Liver (tissue), 9 donors: ENCODE measurements around the gene DNAAF3. TPM values are rescaled to one million over a fixed set of nuclear protein-coding genes. Genes with fewer than 3 reads are reported as not detected.

Experiments
- DNase-seq: peaks from one replicate; pipeline ENCODE4 v3.0.0-alpha.2; 2017; ENCODE audit warnings: low spot score
- H3K27ac ChIP-seq, 2 donors: one replicate each; pipeline ENCODE4 v1.7.0; 2013; ENCODE audit warnings: inconsistent platforms in 2 of 2, low read length in 2 of 2, control low read depth in 1 of 2, low read depth in 1 of 2, mild to moderate bottlenecking in 1 of 2
- H3K27me3 ChIP-seq, 4 donors: one replicate each; pipeline versions ENCODE4 v1.6.1 to v1.7.0; 2013; ENCODE audit warnings: low read length in 3 of 4, inconsistent platforms in 1 of 4, mild to moderate bottlenecking in 1 of 4, moderate library complexity in 1 of 4; ENCODE audit not compliant: control insufficient read depth in 4 of 4, insufficient read depth in 4 of 4
- H3K36me3 ChIP-seq, 4 donors: one replicate each; pipeline versions ENCODE4 v1.6.1 to v1.7.0; 2013; ENCODE audit warnings: low read length in 3 of 4, mild to moderate bottlenecking in 3 of 4, low read depth in 1 of 4, moderate library complexity in 1 of 4; ENCODE audit not compliant: control insufficient read depth in 4 of 4, insufficient read depth in 3 of 4
- H3K4me1 ChIP-seq, 4 donors: one replicate each; pipeline versions ENCODE4 v1.6.1 to v1.7.0; 2013; ENCODE audit warnings: low read length in 3 of 4, mild to moderate bottlenecking in 3 of 4, moderate library complexity in 1 of 4; ENCODE audit not compliant: control insufficient read depth in 4 of 4, insufficient read depth in 4 of 4
- H3K4me3 ChIP-seq, 3 donors: one replicate each; pipeline versions ENCODE4 v1.6.1 to v1.7.0; 2013; ENCODE audit warnings: low read length in 3 of 3, control low read depth in 1 of 3, low read depth in 1 of 3, mild to moderate bottlenecking in 1 of 3
- H3K9ac ChIP-seq, 2 donors: one replicate each; pipeline ENCODE4 v1.7.0; 2013; ENCODE audit warnings: low read length in 2 of 2, mild to moderate bottlenecking in 2 of 2, moderate library complexity in 2 of 2, control low read depth in 1 of 2, low read depth in 1 of 2
- H3K9me3 ChIP-seq, 4 donors: one replicate each; pipeline versions ENCODE4 v1.6.1 to v1.7.0; 2013; ENCODE audit warnings: low read length in 3 of 4; ENCODE audit not compliant: control insufficient read depth in 4 of 4
- EGR1 ChIP-seq, 2 donors: IDR thresholded peaks; 2 replicates each; pipeline ENCODE4 v1.6.1; 2016 to 2018; ENCODE audit warnings: antibody characterized with exemption in 2 of 2, low read depth in 2 of 2
- FOXA1 ChIP-seq: IDR thresholded peaks from 2 replicates; pipeline ENCODE4 v1.6.1; 2016; ENCODE audit warnings: antibody characterized with exemption
- FOXA2 ChIP-seq: IDR thresholded peaks from 2 replicates; pipeline ENCODE4 v1.6.1; 2016; ENCODE audit warnings: antibody characterized with exemption
- GABPA ChIP-seq, 2 donors: IDR thresholded peaks in 1 of 2; conservative IDR thresholded peaks in 1 of 2; 2 replicates each; pipeline ENCODE4 v1.6.1; 2016; ENCODE audit warnings: antibody characterized with exemption in 2 of 2, mild to moderate bottlenecking in 1 of 2, moderate library complexity in 1 of 2
- HNF4A ChIP-seq, 2 donors: conservative IDR thresholded peaks; 2 replicates each; pipeline ENCODE4 v1.6.1; 2016; ENCODE audit warnings: antibody characterized with exemption in 2 of 2, mild to moderate bottlenecking in 2 of 2
- HNF4G ChIP-seq: IDR thresholded peaks from 2 replicates; pipeline ENCODE4 v1.6.1; 2016; ENCODE audit warnings: antibody characterized with exemption
- JUND ChIP-seq, 2 donors: IDR thresholded peaks; 2 replicates each; pipeline ENCODE4 v1.6.1; 2016; ENCODE audit warnings: antibody characterized with exemption in 2 of 2
- MAX ChIP-seq: IDR thresholded peaks from 2 replicates; pipeline ENCODE4 v1.6.1; 2016; ENCODE audit warnings: antibody characterized with exemption
- NR2F2 ChIP-seq: IDR thresholded peaks from 2 replicates; pipeline ENCODE4 v1.6.1; 2016; ENCODE audit warnings: antibody characterized with exemption
- RAD21 ChIP-seq, 2 donors: IDR thresholded peaks; 2 replicates each; pipeline ENCODE4 v1.6.1; 2016; ENCODE audit warnings: antibody characterized with exemption in 2 of 2, mild to moderate bottlenecking in 2 of 2
- RXRA ChIP-seq, 2 donors: IDR thresholded peaks; 2 replicates each; pipeline ENCODE4 v1.6.1; 2017 to 2018; ENCODE audit warnings: antibody characterized with exemption in 2 of 2, mild to moderate bottlenecking in 1 of 2
- TAF1 ChIP-seq: conservative IDR thresholded peaks from 2 replicates; pipeline ENCODE4 v1.6.1; 2016; ENCODE audit warnings: antibody characterized with exemption, mild to moderate bottlenecking
- YY1 ChIP-seq: IDR thresholded peaks from 2 replicates; pipeline ENCODE4 v1.6.1; 2016; ENCODE audit warnings: antibody characterized with exemption, mild to moderate bottlenecking
- WGBS: extraction: QIAGEN DNeasy Blood & Tissue Kit; methylation state at CpG from one replicate; pipeline ENCODE4 v1.1.7; 2013; 5-methylcytosine and 5-hydroxymethylcytosine counted together
- polyA plus RNA-seq, 2 donors: library from polyadenylated mRNA; stranded (reverse) in 1 of 2; unstranded in 1 of 2; fragments of 200-250 nt in 1 of 2; fragments of >200 nt in 1 of 2; fragmentation: Nextera tagmentation in 1 of 2; extraction: Ambion mirVana in 1 of 2; gene quantifications; one replicate each; pipeline versions ENCODE4 v1.2.1 to v1.2.3, GENCODE V29; 2013 to 2015
- total RNA-seq, 2 donors: library from RNA; depleted of rRNA; stranded (reverse); fragments of >200 nt; gene quantifications; one replicate each; pipeline ENCODE4 v1.2.3, GENCODE V29; 2014
- TF ChIP-seq, protein P1 (sequence below): IDR thresholded peaks from 2 replicates; pipeline ENCODE4 v1.6.1; 2016; ENCODE audit warnings: antibody characterized with exemption, mild to moderate bottlenecking
- TF ChIP-seq, protein P2 (sequence below): IDR thresholded peaks from 2 replicates; pipeline ENCODE4 v1.6.1; 2016; ENCODE audit warnings: antibody characterized with exemption
- TF ChIP-seq, protein P3 (sequence below): IDR thresholded peaks from 2 replicates; pipeline ENCODE4 v1.6.1; 2016; ENCODE audit warnings: antibody characterized with exemption
- TF ChIP-seq, protein P4 (sequence below): fragments of 150-350 bp; IDR thresholded peaks from 2 replicates; pipeline ENCODE4 v1.5.1; 2017; ENCODE audit warnings: improper control_type of control experiment, low read depth, low read length; ENCODE audit not compliant: missing input control
- donor health status: healthy.
- donor health status: healthy.
- donor health status: healthy.
- donor health status: healthy.
- donor health status: healthy.

The DNAAF3 gene
- total and polyA plus RNA-seq, 4 donors, result 0.18 to 0.64 (median 0.37) TPM

- Histone ChIP-seq H3K27me3 (no peaks in the 10 kb centered on the region), H3K27ac (no peak overlapping the region), H3K4me1 (peaks cover 3 to 32% (median 21%) of the 10 kb centered on the region in 4 donors), H3K4me3 (no peak overlapping the region), H3K9me3 (no peaks in the 10 kb centered on the region), H3K36me3 (peaks cover 0 to 23% (median 7%) of the 10 kb centered on the region in 4 donors), H3K9ac (no peak overlapping the region)
- no peak for DNase-seq
- TF ChIP-seq, protein P1, sequence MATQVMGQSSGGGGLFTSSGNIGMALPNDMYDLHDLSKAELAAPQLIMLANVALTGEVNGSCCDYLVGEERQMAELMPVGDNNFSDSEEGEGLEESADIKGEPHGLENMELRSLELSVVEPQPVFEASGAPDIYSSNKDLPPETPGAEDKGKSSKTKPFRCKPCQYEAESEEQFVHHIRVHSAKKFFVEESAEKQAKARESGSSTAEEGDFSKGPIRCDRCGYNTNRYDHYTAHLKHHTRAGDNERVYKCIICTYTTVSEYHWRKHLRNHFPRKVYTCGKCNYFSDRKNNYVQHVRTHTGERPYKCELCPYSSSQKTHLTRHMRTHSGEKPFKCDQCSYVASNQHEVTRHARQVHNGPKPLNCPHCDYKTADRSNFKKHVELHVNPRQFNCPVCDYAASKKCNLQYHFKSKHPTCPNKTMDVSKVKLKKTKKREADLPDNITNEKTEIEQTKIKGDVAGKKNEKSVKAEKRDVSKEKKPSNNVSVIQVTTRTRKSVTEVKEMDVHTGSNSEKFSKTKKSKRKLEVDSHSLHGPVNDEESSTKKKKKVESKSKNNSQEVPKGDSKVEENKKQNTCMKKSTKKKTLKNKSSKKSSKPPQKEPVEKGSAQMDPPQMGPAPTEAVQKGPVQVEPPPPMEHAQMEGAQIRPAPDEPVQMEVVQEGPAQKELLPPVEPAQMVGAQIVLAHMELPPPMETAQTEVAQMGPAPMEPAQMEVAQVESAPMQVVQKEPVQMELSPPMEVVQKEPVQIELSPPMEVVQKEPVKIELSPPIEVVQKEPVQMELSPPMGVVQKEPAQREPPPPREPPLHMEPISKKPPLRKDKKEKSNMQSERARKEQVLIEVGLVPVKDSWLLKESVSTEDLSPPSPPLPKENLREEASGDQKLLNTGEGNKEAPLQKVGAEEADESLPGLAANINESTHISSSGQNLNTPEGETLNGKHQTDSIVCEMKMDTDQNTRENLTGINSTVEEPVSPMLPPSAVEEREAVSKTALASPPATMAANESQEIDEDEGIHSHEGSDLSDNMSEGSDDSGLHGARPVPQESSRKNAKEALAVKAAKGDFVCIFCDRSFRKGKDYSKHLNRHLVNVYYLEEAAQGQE, result no peak
- TF ChIP-seq NR2F2, result no peak
- 97% methylated on average over 25 of the region's 25 CpGs for WGBS
Observed at GRCh38 chr19:55112246-55112776, 54.1 kb downstream of the DNAAF3 start.

DNA sequence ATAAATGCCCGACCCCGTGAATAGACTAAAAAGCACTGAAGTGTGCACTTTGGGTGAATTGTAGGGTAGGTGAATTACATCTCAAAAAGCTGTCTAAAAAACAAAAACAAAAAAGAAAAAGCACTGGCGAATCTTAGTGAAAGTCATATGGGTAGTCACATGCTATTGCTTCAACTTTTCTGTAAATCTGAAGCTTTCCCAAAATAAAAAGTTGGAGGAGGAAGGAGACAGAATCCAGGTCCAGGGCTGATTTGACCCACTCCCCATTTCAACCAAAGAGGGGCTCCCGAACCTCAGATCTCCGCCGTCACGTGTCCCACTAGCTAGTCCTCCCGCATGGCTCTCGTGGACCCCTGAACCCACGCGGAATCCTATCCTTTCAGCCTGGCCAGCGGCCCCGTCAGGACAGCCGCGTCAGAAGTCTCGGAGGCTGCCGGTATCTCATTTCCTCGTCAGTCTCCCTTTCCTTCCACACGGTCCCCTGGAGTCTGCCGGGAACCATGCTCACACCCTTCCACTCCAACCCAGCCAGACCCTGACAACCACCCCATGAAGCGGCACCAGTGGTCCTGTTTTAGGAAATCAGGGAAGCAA is 55.1 kb downstream of the DNAAF3 start:
- Histone ChIP-seq H3K9ac (no peak overlapping the region), H3K36me3 (peaks cover 0 to 29% (median 7%) of the 10 kb centered on the region in 4 donors), H3K9me3 (no peaks in the 10 kb centered on the region), H3K27me3 (no peaks in the 10 kb centered on the region), H3K4me1 (peaks cover 3 to 26% (median 17%) of the 10 kb centered on the region in 4 donors), H3K4me3 (no peak overlapping the region), H3K27ac (no peak overlapping the region)
- WGBS, result 85% methylated on average over 21 of the region's 21 CpGs
- DNase-seq, result no peak
- TF ChIP-seq NR2F2, result no peak
- TF ChIP-seq, protein P2, sequence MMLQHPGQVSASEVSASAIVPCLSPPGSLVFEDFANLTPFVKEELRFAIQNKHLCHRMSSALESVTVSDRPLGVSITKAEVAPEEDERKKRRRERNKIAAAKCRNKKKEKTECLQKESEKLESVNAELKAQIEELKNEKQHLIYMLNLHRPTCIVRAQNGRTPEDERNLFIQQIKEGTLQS, result no peak
- TF ChIP-seq, protein P3, sequence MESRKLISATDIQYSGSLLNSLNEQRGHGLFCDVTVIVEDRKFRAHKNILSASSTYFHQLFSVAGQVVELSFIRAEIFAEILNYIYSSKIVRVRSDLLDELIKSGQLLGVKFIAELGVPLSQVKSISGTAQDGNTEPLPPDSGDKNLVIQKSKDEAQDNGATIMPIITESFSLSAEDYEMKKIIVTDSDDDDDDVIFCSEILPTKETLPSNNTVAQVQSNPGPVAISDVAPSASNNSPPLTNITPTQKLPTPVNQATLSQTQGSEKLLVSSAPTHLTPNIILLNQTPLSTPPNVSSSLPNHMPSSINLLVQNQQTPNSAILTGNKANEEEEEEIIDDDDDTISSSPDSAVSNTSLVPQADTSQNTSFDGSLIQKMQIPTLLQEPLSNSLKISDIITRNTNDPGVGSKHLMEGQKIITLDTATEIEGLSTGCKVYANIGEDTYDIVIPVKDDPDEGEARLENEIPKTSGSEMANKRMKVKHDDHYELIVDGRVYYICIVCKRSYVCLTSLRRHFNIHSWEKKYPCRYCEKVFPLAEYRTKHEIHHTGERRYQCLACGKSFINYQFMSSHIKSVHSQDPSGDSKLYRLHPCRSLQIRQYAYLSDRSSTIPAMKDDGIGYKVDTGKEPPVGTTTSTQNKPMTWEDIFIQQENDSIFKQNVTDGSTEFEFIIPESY, result no peak
- no peak for TF ChIP-seq RXRA (IDR thresholded peaks at IDR 0.05)
- TF ChIP-seq EGR1 (IDR thresholded peaks at IDR 0.05; ENCODE audit: low read depth in 2 of 2), result no peak
- TF ChIP-seq HNF4A (conservative IDR thresholded peaks at IDR 0.05), result no peak
- TF ChIP-seq, protein P1, result no peak
- no peak for TF ChIP-seq HNF4G
- TF ChIP-seq YY1, result no peak
- TF ChIP-seq FOXA2, result no peak
- TF ChIP-seq, protein P4, sequence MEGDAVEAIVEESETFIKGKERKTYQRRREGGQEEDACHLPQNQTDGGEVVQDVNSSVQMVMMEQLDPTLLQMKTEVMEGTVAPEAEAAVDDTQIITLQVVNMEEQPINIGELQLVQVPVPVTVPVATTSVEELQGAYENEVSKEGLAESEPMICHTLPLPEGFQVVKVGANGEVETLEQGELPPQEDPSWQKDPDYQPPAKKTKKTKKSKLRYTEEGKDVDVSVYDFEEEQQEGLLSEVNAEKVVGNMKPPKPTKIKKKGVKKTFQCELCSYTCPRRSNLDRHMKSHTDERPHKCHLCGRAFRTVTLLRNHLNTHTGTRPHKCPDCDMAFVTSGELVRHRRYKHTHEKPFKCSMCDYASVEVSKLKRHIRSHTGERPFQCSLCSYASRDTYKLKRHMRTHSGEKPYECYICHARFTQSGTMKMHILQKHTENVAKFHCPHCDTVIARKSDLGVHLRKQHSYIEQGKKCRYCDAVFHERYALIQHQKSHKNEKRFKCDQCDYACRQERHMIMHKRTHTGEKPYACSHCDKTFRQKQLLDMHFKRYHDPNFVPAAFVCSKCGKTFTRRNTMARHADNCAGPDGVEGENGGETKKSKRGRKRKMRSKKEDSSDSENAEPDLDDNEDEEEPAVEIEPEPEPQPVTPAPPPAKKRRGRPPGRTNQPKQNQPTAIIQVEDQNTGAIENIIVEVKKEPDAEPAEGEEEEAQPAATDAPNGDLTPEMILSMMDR, result no peak
- TF ChIP-seq JUND (IDR thresholded peaks at IDR 0.05), result no peak
- TF ChIP-seq TAF1, result no peak
- TF ChIP-seq GABPA (IDR thresholded peaks at IDR 0.05 in 1 of 2, conservative IDR thresholded peaks at IDR 0.05 in 1 of 2), result no peak
- no peak for TF ChIP-seq MAX
- TF ChIP-seq FOXA1, result no peak
- TF ChIP-seq RAD21 (IDR thresholded peaks at IDR 0.05), result no peak
